Stimulated activated CD4-positive, alpha-beta T cell treated with anti-CD3 and anti-CD28 coated beads, Interleukin-1b, Interleukin-23, amount 100 ng/mL, for 4 hours (primary cell): ENCODE data around the gene OR4C45.
"Not testable (repeated sequence)": the region's sequence is repeated elsewhere in the genome, so short reads cannot be mapped to it uniquely, and the experiment has no call there.

Experiments
- DNase-seq, 2 donors: peaks; one replicate each; pipeline ENCODE4 v3.0.0-alpha.2; 2020; ENCODE audit warnings: low read depth in 2 of 2

Gene OR4C45

GRCh38 chr11:50032574-50032973 is at the start of gene OR4C45:
Gene OR4C45 (plus strand): TSS chr11:50032874.
- no peak for DNase-seq

- DNase-seq: no peak
These were observed 37.1 kb upstream of the OR4C45 start for GRCh38 chr11:49995565-49995964.

GRCh38 chr11:50030193-50030592 is 2.5 kb upstream of the OR4C45 start:
- DNase-seq: no peak

GRCh38 chr11:50036239-50036638 is 3.6 kb downstream of the OR4C45 start:
- DNase-seq: not testable (repeated sequence)

- DNase-seq: no peak
These were observed 4.6 kb downstream of the OR4C45 start for GRCh38 chr11:50037251-50037650.

GRCh38 chr11:50044647-50045046 is 12.0 kb downstream of the OR4C45 start:
- DNase-seq: no peak

- DNase-seq: not testable (repeated sequence)
These were observed 30.4 kb downstream of the OR4C45 start for GRCh38 chr11:50063056-50063455.

- DNase-seq: no peak
These were observed 37.7 kb downstream of the OR4C45 start for GRCh38 chr11:50070389-50070788.

- no peak for DNase-seq
These were observed 39.0 kb downstream of the OR4C45 start for GRCh38 chr11:50071584-50072225.

- DNase-seq: no peak
These were observed 39.8 kb downstream of the OR4C45 start for GRCh38 chr11:50072226-50073112.

GRCh38 chr11:50073113-50074105 is 40.7 kb downstream of the OR4C45 start:
- no peak for DNase-seq

GRCh38 chr11:50074161-50074560 is 41.5 kb downstream of the OR4C45 start:
- no peak for DNase-seq

GRCh38 chr11:50075856-50076255 is 43.2 kb downstream of the OR4C45 start:
- DNase-seq: no peak

- DNase-seq: no peak
These were observed 44.9 kb downstream of the OR4C45 start for GRCh38 chr11:50077526-50077925.

- DNase-seq: no peak
These were observed 45.3 kb downstream of the OR4C45 start for GRCh38 chr11:50078001-50078400.

GRCh38 chr11:50078946-50079345 is 46.3 kb downstream of the OR4C45 start:
- DNase-seq: not testable (repeated sequence)

- no peak for DNase-seq
These were observed 47.6 kb downstream of the OR4C45 start for GRCh38 chr11:50080256-50080655.
